ENCODE data around the gene BRF1. TPM values are rescaled to one million over a fixed set of nuclear protein-coding genes. Genes with fewer than 3 reads are reported as not detected.
A peak's percentile ranks its signal among the peaks of the same experiment; 100 is the strongest.

The BRF1 gene
- total and polyA plus RNA-seq, 2 of the 8 experiments (the other 6 are each of a cell fraction or from before 2014, with no cell fraction given), result 7.7 to 18.3 TPM

DNA sequence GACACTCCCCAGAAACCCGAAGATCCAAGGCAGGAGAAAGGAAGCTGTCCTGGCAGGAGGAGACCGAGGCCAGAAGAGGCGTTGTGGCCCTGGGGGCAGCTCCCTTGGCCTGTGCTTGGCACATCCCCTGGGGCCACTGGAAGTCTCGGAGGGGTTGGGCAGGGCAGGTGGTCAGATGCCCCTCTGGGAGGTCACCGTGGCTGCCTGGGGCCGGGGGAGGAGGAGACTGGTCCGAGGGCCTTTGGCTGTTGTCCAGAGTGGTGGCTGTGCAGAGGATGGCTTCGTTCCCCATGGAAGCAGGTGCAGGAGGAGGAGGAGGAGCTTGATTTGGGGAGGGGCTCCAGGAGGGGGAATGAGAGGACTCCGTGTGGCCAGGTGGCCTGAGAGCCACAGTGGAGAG, 116.3 kb downstream of the BRF1 start:
- Histone ChIP-seq H2BK12ac (ENCODE audit: low read depth, low read length) (no peak overlapping the region), H3K23me2 (ENCODE audit: low read depth, low read length) (peaks cover 8% of the 10 kb centered on the region; the same call in 1 of the 2 replicates), H4K20me1 (replicated peaks in 1 of 2; ENCODE audit: control insufficient read depth in 1 of 2, insufficient read depth in 2 of 2, low read length in 2 of 2) (peaks cover 3% of the 10 kb centered on the region in 2 experiments), H2BK5ac (ENCODE audit: low read depth, low read length) (no peak overlapping the region), H3K9ac (replicated peaks in 1 of 4; ENCODE audit: extremely low read depth in 1 of 4, low read depth in 3 of 4, low read length in 3 of 4) (no peak overlapping the region), H3K36me3 (ENCODE audit: control insufficient read depth in 2 of 4, insufficient read depth in 4 of 4, low read length in 3 of 4) (no peaks in the 10 kb centered on the region), H3K4ac (replicated peaks; ENCODE audit: insufficient read length, low read depth, low read length) (no peak overlapping the region), H3K27me3 (replicated peaks in 1 of 4; ENCODE audit: control insufficient read depth in 3 of 4, extremely low read depth in 1 of 4, insufficient read depth in 3 of 4, low read length in 3 of 4) (peaks cover 0 to 10% (median 8%) of the 10 kb centered on the region in 4 experiments; a peak in 4 of 7 replicates), H2AK5ac (ENCODE audit: low read depth, low read length) (0 out of 2 replicates have a peak overlapping the region, but pooled peaks have one; percentile 10), H3K56ac (replicated peaks; ENCODE audit: insufficient read length, low read depth, low read length) (no peak overlapping the region), H4K5ac (ENCODE audit: insufficient read length, low read depth, low read length) (no peak overlapping the region), H3K79me2 (ENCODE audit: control insufficient read depth in 1 of 2, insufficient read depth in 2 of 2, low read length in 2 of 2) (no peaks in the 10 kb centered on the region), H2BK120ac (replicated peaks; ENCODE audit: low read depth, low read length) (no peak overlapping the region), H3K4me2 (ENCODE audit: insufficient read depth in 1 of 2, low read depth in 2 of 2, low read length in 2 of 2) (no peak overlapping the region), H2AFZ (ENCODE audit: low read length) (no peak overlapping the region), H3K79me1 (ENCODE audit: low read depth, low read length) (no peaks in the 10 kb centered on the region), H3K27ac (ENCODE audit: low read depth, low read length) (no peak overlapping the region), H3K4me1 (replicated peaks in 1 of 4; ENCODE audit: control insufficient read depth in 3 of 4, insufficient read depth in 4 of 4, low read length in 3 of 4) (peaks cover 0 to 14% (median 1%) of the 10 kb centered on the region in 4 experiments; a peak in 1 of 7 replicates), H2BK20ac (ENCODE audit: low read length) (no peak overlapping the region), H4K8ac (ENCODE audit: extremely low read depth, insufficient read depth, low read length) (no peak overlapping the region), H3K4me3 (ENCODE audit: extremely low read depth in 1 of 4, insufficient read depth in 2 of 4, low read depth in 3 of 4, low read length in 4 of 4) (no peak overlapping the region), H2BK15ac (ENCODE audit: low read length) (no peak overlapping the region), H4K91ac (replicated peaks; ENCODE audit: insufficient read length, low read length) (no peak overlapping the region), H3K18ac (ENCODE audit: extremely low read depth, low read length) (no peak overlapping the region), H3K14ac (ENCODE audit: insufficient read length) (no peak overlapping the region), H3K23ac (ENCODE audit: insufficient read length) (no peak overlapping the region), H3K9me3 (ENCODE audit: insufficient read depth in 2 of 2, low read depth in 1 of 2, low read length in 1 of 2) (peaks cover 0 to 7% of the 10 kb centered on the region in 2 experiments; a peak in 2 of 4 replicates)
- DNase-seq (ENCODE audit: low read depth in 1 of 2, low spot score in 2 of 2), result no peak
- WGBS, 2 experiments (ENCODE audit: extremely low coverage in 1 of 2, insufficient coverage in 1 of 2, insufficient read length in 1 of 2, insufficient replicate concordance in 2 of 2, low coverage in 1 of 2, low lambda C conversion rate in 2 of 2, missing lambda C conversion rate in 1 of 2), result 78% methylated on average over 9 of the region's 9 CpGs; no CpG with 5 or more reads in 1 of the 2 experiments
- ChIA-PET POLR2A (ENCODE audit: partially characterized antibody) (interaction anchor here (0.9 kb wide), 1 partner anchor 11 kb away, joined by 4 read pairs; no protein-coding TSS in a partner anchor), CTCF (ENCODE audit: partially characterized antibody) (interaction anchor here (0.7 to 2.7 kb wide), 5 partner anchors 10 to 260 kb away, joined by 3 to 10 read pairs (median 4); no protein-coding TSS in a partner anchor)
- FAIRE-seq, result no peak
- TF ChIP-seq, protein P1, sequence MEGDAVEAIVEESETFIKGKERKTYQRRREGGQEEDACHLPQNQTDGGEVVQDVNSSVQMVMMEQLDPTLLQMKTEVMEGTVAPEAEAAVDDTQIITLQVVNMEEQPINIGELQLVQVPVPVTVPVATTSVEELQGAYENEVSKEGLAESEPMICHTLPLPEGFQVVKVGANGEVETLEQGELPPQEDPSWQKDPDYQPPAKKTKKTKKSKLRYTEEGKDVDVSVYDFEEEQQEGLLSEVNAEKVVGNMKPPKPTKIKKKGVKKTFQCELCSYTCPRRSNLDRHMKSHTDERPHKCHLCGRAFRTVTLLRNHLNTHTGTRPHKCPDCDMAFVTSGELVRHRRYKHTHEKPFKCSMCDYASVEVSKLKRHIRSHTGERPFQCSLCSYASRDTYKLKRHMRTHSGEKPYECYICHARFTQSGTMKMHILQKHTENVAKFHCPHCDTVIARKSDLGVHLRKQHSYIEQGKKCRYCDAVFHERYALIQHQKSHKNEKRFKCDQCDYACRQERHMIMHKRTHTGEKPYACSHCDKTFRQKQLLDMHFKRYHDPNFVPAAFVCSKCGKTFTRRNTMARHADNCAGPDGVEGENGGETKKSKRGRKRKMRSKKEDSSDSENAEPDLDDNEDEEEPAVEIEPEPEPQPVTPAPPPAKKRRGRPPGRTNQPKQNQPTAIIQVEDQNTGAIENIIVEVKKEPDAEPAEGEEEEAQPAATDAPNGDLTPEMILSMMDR (IDR thresholded peaks at IDR 0.05; ENCODE audit: control extremely low read depth in 1 of 3, insufficient read depth in 1 of 3, low read depth in 1 of 3, low read length in 3 of 3), result no peak
- TF ChIP-seq CBX8 (IDR thresholded peaks at IDR 0.05; ENCODE audit: borderline replicate concordance, low read depth, low read length) (no peak), FOSL1 (IDR thresholded peaks at IDR 0.05; ENCODE audit: insufficient read depth, low read depth, low read length) (no peak), TBP (IDR thresholded peaks at IDR 0.05; ENCODE audit: low read depth, low read length) (no peak), RAD21 (IDR thresholded peaks at IDR 0.05 in 1 of 2, conservative IDR thresholded peaks at IDR 0.05 in 1 of 2; ENCODE audit: low read depth in 2 of 2, low read length in 2 of 2) (no peak), NANOG (IDR thresholded peaks at IDR 0.05; ENCODE audit: insufficient read depth, low read depth, low read length, poor library complexity, severe bottlenecking) (no peak), SP4 (IDR thresholded peaks at IDR 0.05; ENCODE audit: low read length) (no peak), SIRT6 (IDR thresholded peaks at IDR 0.05; ENCODE audit: low read length) (no peak), HDAC6 (IDR thresholded peaks at IDR 0.05; ENCODE audit: low read depth, low read length) (no peak)
